Measurements from ENCODE around the gene XYLT1.

Gene XYLT1

GRCh38 chr16:17261197-17261858 lies 209.4 kb downstream of the XYLT1 start:
- no peaks in the 10 kb centered on the region for H3K36me3 ChIP-seq
- H3K27me3 ChIP-seq (ENCODE audit: insufficient read depth, low read depth, severe bottlenecking), result no peaks in the 10 kb centered on the region
- no peaks in the 10 kb centered on the region for H3K9me3 ChIP-seq (ENCODE audit: severe bottlenecking)
- TF ChIP-seq CTCF (IDR thresholded peaks at IDR 0.05; ENCODE audit: low read depth, low read length), result no peak
- DNase-seq, result no peak
- no peak overlapping the region for H3K4me3 ChIP-seq (ENCODE audit: low read depth, low read length)
- no peak overlapping the region for H3K27ac ChIP-seq

- H3K9me3 ChIP-seq (ENCODE audit: severe bottlenecking), result no peaks in the 10 kb centered on the region
- H3K27me3 ChIP-seq (ENCODE audit: insufficient read depth, low read depth, severe bottlenecking), result no peaks in the 10 kb centered on the region
- no peak overlapping the region for H3K4me3 ChIP-seq (ENCODE audit: low read depth, low read length)
- no peak for TF ChIP-seq CTCF (IDR thresholded peaks at IDR 0.05; ENCODE audit: low read depth, low read length)
- H3K27ac ChIP-seq, result no peak overlapping the region
- H3K36me3 ChIP-seq, result no peaks in the 10 kb centered on the region
- DNase-seq, result no peak
These were observed 210.4 kb downstream of the XYLT1 start for GRCh38 chr16:17260276-17260849.

- Histone ChIP-seq H3K36me3 (no peaks in the 10 kb centered on the region), H3K27me3 (ENCODE audit: insufficient read depth, low read depth, severe bottlenecking) (no peaks in the 10 kb centered on the region), H3K27ac (no peak overlapping the region), H3K4me3 (ENCODE audit: low read depth, low read length) (no peak overlapping the region), H3K9me3 (ENCODE audit: severe bottlenecking) (no peaks in the 10 kb centered on the region)
- TF ChIP-seq CTCF (IDR thresholded peaks at IDR 0.05; ENCODE audit: low read depth, low read length), result no peak
- DNase-seq, result no peak
These were observed 210.9 kb downstream of the XYLT1 start for GRCh38 chr16:17259751-17260270.

- no peak for TF ChIP-seq CTCF (IDR thresholded peaks at IDR 0.05; ENCODE audit: low read depth, low read length)
- H3K9me3 ChIP-seq (ENCODE audit: severe bottlenecking), result no peaks in the 10 kb centered on the region
- no peaks in the 10 kb centered on the region for H3K36me3 ChIP-seq
- no peaks in the 10 kb centered on the region for H3K27me3 ChIP-seq (ENCODE audit: insufficient read depth, low read depth, severe bottlenecking)
- DNase-seq, result no peak
- H3K4me3 ChIP-seq (ENCODE audit: low read depth, low read length), result no peak overlapping the region
- no peak overlapping the region for H3K27ac ChIP-seq
These were observed 211.7 kb downstream of the XYLT1 start for GRCh38 chr16:17258848-17259713.

- H3K4me3 ChIP-seq (ENCODE audit: low read depth, low read length), result no peak overlapping the region
- H3K27me3 ChIP-seq (ENCODE audit: insufficient read depth, low read depth, severe bottlenecking), result no peaks in the 10 kb centered on the region
- H3K27ac ChIP-seq, result no peak overlapping the region
- DNase-seq, result no peak
- TF ChIP-seq CTCF (IDR thresholded peaks at IDR 0.05; ENCODE audit: low read depth, low read length), result no peak
- H3K9me3 ChIP-seq (ENCODE audit: severe bottlenecking), result no peaks in the 10 kb centered on the region
- H3K36me3 ChIP-seq, result no peaks in the 10 kb centered on the region
These were observed 212.6 kb downstream of the XYLT1 start for GRCh38 chr16:17258077-17258599.

Data from WERI-Rb-1 (cell line).